ENCODE measurements around the gene BAHD1. TPM values are rescaled to one million over a fixed set of nuclear protein-coding genes. Genes with fewer than 3 reads are reported as not detected.

Gene BAHD1
- total and polyA plus RNA-seq, 8 donors, result 11.4 to 27.2 (median 15.4) TPM

DNA sequence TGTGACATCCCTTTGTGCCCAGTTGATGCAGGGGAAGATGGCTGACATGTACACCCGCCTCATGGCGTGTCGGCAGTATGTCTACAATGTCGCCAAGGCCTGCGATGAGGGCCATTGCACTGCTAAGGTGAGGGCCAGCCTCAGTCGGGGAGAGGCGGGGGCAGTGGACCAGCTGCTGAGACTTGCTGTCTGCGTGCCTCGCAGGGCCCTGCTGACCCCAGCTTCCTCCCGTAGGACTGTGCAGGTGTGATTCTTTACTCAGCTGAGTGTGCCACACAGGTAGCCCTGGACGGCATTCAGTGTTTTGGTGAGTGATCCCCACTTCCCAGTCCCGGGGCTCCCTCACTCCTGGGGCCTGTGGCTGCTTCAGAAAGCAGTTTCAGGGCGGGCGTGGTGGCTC is 24.7 kb upstream of the BAHD1 start:
- Histone ChIP-seq H3K4me3 (no peak overlapping the region), H3K27me3 (no peaks in the 10 kb centered on the region), H3K4me1 (peaks cover 0 to 10% of the 10 kb centered on the region in 2 donors), H3K36me3 (peaks cover 4 to 73% of the 10 kb centered on the region in 2 donors), H3K27ac (no peak overlapping the region), H3K9me3 (no peaks in the 10 kb centered on the region)
- DNase-seq (no peak), ATAC-seq (no peak)
- intact Hi-C loops (cut with DNase I), result no loop called here
- TF ChIP-seq, protein P1, sequence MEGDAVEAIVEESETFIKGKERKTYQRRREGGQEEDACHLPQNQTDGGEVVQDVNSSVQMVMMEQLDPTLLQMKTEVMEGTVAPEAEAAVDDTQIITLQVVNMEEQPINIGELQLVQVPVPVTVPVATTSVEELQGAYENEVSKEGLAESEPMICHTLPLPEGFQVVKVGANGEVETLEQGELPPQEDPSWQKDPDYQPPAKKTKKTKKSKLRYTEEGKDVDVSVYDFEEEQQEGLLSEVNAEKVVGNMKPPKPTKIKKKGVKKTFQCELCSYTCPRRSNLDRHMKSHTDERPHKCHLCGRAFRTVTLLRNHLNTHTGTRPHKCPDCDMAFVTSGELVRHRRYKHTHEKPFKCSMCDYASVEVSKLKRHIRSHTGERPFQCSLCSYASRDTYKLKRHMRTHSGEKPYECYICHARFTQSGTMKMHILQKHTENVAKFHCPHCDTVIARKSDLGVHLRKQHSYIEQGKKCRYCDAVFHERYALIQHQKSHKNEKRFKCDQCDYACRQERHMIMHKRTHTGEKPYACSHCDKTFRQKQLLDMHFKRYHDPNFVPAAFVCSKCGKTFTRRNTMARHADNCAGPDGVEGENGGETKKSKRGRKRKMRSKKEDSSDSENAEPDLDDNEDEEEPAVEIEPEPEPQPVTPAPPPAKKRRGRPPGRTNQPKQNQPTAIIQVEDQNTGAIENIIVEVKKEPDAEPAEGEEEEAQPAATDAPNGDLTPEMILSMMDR (IDR thresholded peaks at IDR 0.05), result no peak

GRCh38 chr15:40418126-40418525 is 22.6 kb upstream of the BAHD1 start:
- peaks cover 0 to 22% of the 10 kb centered on the region in 2 donors for H3K4me1 ChIP-seq
- H3K4me3 ChIP-seq, result no peak overlapping the region
- intact Hi-C loops (cut with DNase I), result no loop called here
- H3K27ac ChIP-seq, result no peak overlapping the region
- no peak for DNase-seq
- no peak for ATAC-seq
- no peaks in the 10 kb centered on the region for H3K9me3 ChIP-seq
- TF ChIP-seq, protein P1 (IDR thresholded peaks at IDR 0.05), result no peak
- peaks cover 0 to 52% of the 10 kb centered on the region in 2 donors for H3K36me3 ChIP-seq
- H3K27me3 ChIP-seq, result no peaks in the 10 kb centered on the region

DNA sequence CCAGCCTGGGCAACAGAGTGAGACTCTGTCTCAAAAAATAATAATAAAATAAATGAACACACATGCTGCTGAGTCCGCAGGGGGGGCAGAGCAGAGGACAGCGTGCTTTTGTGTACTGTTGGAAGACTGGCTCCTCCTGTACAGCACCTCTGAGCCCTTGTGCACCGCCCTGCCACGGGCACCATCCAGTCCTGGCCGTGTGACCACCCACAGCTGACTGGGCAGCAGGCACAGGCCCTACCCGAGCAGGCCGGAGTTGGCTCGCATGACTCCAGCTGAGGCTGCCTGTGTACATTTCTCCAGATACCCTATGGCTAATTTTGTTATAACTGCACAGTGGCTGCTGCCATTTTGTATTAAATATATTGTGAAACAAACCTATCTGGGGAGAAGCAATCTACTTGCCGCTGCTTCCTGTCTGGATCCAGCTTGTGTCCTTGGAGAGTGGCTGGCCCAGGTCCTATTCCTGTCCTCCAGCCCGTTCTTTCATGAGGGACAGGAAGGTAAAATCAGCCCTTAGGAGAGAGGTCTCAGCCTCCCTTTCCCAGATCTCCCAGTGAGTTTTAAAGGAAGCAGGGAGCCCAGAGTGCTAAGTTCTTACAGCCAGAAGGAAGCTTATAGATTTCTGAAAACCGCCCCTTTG is 20.6 kb upstream of the BAHD1 start:
- peak overlapping the region in 1 of 2 donors; percentile 13 for H3K27ac ChIP-seq
- TF ChIP-seq, protein P1 (IDR thresholded peaks at IDR 0.05), result no peak
- intact Hi-C loops (cut with DNase I), result loop anchor here in 1 of 2 donors (10.0 kb wide), 1 partner anchor 135 kb away; the partner anchor contains the start of gene ANKRD63

GRCh38 chr15:40420793-40421192 is 20.0 kb upstream of the BAHD1 start:
- Histone ChIP-seq H3K9me3 (no peaks in the 10 kb centered on the region), H3K4me1 (peaks cover 0 to 22% of the 10 kb centered on the region in 2 donors), H3K4me3 (no peak overlapping the region), H3K27ac (no peak overlapping the region), H3K36me3 (peaks cover 0 to 25% of the 10 kb centered on the region in 2 donors), H3K27me3 (no peaks in the 10 kb centered on the region)
- TF ChIP-seq, protein P1 (IDR thresholded peaks at IDR 0.05), result no peak
- ATAC-seq (peak; percentile 80), DNase-seq (peak in 2 of 4 donors; percentile 81 to 85)
- intact Hi-C loops (cut with DNase I), result loop anchor here in 1 of 2 donors (10.0 kb wide), 1 partner anchor 136 kb away; the partner anchor contains the start of gene ANKRD63

More for the DNA sequence above, 20.6 kb upstream of the BAHD1 start:
- Histone ChIP-seq H3K9me3 (no peaks in the 10 kb centered on the region), H3K36me3 (peaks cover 0 to 31% of the 10 kb centered on the region in 2 donors), H3K4me3 (no peak overlapping the region), H3K27me3 (no peaks in the 10 kb centered on the region), H3K4me1 (peaks cover 0 to 22% of the 10 kb centered on the region in 2 donors)
- ATAC-seq (no peak), DNase-seq (no peak)

All from left lung (tissue), 10 donors.